Anterior cingulate cortex (tissue), 58 donors: Measurements from ENCODE around the gene GAA.
A peak's percentile ranks its signal among the peaks of the same experiment; 100 is the strongest.
"Not testable (repeated sequence)": the region's sequence is repeated elsewhere in the genome, so short reads cannot be mapped to it uniquely, and the experiment has no call there.

ENCODE experiments used
- DNase-seq, 58 donors: peaks; one replicate each; lab custom pipeline; 2025; lab: John Stamatoyannopoulos, UW

The GAA gene

DNA sequence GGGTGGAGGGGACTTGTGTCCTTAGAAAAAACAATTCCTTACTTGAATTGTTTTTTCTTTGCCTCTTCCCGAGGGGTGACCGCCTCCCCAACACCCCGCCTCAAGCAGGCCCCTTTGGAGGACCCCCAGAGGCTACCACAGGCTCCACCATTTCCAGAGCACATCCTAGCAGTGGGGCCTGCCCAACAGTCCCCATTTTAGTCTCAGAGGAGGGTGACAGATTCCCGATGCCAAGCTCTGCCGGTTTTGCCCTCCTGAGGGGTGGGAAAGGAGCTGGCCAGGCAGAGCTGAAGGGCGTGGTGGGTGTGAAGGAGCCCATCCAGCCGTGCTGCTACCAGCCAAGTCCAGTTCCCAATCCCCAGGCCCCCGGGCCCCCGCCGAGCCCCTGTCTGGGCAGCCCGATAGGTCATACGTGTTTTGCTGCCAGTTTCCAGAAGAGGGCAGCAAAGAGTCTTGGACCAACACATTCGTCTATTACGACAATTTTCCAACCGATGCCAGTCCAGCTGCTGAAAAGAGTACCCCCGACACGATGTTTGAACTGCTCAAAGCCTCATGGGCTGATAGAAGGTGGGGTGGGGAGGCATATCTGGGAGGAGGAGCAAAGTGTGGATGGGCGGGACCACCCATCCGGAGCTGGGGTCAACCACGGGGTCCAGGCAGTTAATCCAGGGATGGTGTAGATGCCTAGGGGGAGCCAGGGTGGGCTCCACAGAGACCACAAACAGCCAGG, 18.8 kb upstream of the GAA start:
- DNase-seq = peak in 34 of 58 donors; percentile 7 to 67 (median 28)

DNA sequence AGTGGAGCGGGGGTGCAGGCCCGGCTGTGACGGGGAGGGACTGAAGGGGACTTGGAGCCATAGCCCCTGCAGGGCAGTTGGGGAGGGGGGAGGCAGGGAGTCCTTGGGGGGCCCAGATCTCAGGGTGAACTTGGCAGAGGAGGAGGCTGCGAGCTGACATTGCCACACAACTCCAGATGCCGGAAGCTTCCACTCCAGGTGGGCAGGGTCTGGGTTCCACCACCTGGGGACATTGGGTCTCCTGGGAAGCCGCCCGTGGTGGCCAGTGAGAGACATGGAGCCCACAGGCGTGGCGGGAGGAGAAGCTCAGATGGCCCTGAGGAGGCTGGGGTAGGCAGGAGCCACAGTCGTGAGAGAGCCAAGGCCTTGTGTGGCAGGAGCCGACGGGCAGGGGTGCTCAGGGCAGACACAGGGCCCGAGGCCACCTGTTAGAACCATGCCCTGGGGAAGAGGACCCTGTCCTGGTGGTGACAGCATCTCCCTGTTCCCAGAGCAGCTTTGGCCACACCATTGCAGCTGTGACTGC, 18.2 kb upstream of the GAA start:
- DNase-seq = no peak

DNA sequence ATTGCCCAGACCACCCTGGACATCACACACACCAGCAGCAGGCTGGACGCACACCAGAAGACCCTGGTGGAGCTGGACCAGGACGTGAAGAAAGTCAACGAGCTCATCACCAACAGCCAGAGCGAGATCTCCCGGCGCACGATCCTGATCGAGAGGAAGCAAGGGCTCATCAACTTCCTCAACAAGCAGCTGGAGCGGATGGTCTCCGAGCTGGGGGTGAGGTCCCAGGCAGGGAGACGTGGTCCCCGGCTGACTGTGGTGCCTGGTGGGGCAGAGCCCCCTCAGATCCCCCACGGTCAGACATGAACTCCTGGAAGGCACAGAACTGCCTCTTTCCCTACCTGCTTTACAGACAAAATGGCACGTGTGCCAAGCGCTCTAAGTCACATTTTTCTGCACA, 16.6 kb upstream of the GAA start:
- no peak for DNase-seq

DNA sequence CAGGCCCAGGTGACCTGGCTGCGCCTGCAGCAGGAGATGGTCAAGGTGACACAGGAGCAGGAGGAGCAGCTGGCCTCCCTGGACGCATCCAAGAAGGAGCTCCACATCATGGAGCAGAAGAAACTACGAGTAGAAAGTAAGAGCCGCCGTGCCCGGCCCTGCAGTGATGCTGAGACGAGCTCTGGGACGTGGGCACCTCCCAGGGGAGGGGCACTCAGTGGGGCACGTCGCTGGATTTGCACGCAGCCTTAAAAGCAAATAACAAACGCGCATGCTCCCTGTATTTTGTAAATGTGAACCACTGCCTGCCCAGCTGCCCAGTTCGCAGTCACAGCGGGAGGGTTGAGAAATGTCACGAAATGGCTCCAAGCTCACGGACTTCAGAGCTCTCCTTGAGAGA, 15.3 kb upstream of the GAA start:
- DNase-seq = no peak

DNA sequence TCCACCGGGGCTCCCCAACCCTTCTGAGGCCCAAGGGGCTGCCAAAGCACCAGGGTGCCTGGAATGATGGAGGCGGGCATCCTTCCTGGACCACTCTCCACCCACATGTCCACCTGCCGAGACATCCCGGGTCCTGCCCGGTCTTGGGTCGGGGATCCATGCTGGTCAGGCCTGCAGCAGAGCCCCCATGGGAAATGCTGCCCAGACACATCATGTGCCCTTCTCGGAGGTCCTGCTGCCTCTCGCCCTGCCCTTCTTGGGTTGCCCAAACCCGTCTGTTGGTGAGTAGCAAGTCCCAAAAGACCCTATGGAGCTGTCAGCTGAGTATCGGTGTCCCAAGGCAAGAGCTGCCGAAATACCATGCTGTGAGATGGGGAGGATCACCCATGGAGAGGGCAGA, 14.8 kb upstream of the GAA start:
- DNase-seq = no peak

DNA sequence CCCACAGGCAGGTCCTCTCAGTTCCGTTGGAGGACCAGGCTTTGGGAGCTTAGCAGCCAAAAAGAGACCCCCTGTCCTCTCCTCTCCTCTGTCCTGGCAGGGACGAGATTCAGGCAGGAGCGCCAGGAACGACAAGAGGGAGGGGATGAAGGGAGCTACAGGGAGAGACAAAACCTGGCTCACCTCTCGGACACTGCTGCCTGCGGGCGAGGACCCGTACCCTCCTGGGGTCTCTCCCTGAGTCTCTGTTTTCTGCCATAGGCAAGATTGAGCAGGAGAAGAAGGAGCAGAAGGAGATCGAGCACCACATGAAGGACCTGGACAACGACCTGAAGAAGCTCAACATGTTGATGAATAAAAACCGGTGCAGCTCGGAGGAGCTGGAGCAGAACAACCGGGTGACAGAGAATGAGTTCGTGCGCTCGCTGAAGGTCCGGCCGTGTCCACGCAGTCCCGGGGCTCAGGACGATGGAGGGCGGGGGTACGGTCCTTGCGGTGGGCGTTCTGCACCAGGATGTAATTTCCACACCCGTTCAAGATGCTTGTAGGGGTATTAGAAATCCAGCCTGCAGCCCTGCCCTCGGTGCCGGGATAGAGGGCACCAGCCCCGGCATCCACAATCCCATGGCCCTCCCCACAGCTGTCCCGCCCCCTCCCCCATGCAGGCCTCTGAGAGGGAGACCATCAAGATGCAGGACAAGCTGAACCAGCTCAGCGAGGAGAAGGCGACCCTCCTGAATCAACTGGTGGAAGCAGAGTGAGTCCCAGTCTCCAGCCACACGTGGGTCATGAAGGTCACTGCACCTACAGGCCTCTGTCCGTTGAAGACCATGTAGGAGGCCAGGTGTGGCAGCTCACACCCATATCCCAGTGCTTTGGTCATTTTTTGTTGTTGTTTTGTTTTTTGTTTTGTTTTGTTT, 13.8 kb upstream of the GAA start:
- no peak for DNase-seq

DNA sequence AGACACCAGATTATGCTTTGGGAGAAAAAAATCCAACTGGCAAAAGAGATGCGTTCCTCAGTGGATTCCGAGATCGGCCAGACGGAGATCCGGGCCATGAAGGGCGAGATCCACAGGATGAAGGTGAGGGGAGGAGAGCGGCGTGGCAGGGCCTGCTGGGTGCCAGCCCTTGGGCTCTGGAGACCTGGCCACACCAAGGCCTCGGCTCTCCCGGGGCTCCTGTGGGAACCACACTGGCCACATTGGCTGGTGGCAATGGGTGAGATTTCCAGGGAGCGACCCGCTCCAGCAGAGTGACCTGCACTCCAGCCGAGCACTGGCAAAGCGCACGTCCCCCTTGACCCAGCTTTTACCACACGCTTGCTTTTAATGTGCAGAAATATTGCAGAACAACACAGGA, 11.6 kb upstream of the GAA start:
- DNase-seq = no peak

DNA sequence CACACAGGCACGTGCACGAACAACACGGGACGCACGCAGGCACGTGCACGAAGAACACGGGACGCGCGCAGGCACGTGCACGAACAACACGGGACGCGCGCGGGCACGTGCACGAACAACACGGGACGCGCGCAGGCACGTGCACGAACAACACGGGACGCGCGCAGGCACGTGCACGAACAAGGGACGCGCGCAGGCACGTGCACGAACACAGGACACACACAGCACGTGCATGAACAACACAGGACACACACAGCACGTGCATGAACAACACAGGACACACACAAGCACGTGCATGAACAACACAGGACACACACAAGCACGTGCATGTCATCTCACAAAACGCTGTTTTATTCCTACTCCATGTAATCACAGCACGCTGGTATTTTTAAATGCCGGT, 11.2 kb upstream of the GAA start:
- not testable (repeated sequence) for DNase-seq

DNA sequence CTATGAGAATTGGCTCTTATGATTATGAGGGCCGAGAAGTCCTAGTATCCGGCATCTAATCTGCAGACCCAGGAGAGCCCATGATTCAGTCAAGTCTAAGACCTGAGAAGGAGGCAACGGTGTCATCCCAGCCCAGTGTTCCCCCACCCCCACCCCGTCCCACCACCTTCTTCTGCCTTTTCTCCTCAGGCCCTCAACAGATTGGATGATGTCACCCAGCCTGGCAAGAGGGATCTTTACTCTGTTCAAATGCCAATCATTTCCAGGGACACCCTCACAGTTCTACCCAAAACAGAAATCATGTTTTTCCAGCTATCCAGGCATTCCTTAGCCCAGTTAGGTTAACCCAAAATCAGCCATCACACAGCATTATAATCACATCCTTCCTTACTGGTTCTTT, 10.0 kb upstream of the GAA start:
- no peak for DNase-seq

DNA sequence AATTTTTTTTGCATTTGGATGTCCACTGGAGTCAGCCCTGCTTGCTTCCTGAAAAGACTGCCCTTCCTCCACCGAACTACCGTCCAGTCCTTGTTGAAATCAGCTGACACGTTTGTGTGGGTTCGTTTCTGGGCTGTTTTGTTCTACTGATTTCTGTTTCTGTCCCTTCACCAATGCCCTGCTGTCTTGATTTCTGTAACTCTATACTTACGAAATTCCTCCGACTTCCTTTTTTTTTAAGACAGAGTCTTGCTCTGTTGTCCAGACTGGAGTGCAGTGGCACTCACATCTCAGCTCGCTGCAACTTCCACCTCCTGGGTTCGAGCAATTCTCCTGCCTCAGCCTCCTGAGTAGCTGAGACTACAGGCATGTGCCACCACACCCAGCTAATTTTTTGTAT, 8.4 kb upstream of the GAA start:
- peak in 7 of 58 donors; percentile 8 to 42 (median 26) for DNase-seq

DNA sequence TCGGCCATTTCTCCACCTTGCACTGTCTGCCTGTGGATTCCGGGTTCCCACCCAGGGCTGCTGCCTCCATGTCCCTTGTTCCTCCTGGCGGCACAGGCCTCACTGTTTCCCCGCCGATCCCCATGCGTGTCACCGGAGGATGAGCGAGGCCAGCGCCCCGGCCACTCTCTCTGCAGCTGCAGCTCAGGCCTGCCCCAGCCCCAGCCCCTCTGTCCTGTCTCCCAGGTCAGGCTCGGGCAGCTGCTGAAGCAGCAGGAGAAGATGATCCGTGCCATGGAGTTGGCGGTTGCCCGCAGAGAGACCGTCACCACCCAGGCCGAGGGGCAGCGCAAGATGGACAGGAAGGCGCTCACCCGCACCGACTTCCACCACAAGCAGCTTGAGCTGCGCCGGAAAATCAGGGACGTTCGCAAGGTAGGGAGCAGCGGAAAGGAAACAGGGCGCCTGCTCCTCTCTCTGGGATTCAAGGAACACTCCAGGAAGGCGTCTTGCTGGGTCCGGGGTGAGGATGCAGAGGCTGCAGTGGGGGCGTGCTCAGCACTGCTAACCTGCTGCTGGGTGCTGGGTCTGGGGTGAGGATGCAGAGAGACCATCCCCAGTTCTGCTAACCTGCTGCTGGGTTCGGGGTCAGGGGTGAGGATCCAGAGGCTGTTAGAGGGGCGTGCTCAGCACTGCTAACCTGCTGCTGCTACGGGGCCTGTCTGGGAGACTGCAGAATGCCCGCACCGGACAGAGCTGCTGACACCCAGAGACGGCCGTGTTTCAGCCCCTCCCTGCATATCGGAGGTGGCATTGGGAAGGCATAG, 6.1 kb upstream of the GAA start:
- no peak for DNase-seq

DNA sequence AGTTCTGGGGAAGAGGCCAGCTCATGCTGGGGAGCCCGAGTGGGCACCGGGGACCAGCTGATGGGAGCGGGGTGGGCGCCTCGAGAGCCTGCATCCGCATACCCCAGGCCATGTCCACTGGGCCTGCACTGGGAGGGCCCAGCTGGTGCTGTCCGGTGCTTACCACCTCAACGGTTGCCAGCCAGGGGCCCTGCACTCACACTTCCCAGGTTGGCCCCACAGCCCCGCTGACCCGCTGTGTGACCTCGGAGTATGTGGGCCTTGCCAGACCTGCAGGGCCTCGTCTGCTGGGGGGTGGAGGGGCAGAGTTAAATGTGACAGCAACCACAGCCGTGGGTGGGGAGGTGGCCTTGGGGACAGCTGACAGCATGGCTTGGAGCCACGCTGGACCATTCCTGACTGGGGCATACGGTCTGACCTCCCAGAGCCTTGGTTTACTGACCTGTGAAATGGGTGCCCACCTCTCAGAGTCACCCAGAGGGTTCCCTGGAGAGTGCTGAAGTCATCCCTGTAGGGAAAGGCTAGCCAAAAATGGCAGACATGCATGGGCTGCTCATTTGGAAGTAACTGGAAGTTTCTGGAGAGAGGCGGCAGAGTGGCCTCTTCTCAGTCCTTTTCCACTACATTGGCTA, 5.4 kb upstream of the GAA start:
- no peak for DNase-seq

DNA sequence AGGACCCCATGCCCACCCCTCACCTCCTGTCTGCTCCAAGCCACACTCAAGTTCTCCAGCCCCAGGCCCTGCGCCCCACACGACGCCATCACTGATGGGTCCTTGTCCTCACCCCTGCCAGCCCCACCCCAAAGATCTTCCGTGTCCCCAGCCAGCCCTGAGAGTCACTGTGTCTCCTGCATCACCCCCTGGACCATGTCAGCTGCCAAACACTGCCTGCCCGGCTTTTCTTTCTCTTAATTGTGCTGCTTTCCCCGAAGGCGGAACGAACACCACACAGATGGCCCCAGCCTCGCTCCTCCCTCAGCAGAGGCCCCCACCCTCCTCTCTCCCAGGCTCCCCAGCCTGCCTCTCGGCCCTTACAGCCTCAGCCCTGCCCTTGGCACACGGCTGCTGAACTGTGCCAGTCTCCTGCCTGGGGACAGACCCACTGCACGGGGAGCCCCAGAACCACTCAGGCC, 4.8 kb upstream of the GAA start:
- DNase-seq = no peak

DNA sequence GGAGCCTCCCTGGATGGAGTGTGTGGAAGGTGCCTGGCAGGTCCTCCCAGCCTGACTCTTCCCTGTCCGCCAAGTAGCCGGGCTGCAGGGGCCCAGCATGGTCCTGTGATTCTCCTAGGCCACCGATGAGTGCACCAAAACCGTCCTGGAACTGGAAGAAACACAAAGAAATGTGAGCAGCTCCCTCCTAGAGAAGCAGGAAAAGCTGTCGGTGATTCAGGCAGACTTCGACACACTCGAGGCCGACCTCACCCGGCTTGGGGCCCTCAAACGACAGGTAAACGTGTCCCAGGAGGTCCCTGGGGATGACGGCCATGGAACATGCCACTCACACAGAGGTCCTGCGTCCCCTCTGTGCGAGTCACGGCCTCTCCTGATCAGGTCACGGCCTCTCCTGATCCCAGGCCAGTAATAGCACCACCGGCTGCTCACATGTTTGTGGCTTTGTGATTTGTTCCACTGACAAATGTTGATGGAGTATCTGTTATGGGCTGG, 4.2 kb upstream of the GAA start:
- DNase-seq = no peak

DNA sequence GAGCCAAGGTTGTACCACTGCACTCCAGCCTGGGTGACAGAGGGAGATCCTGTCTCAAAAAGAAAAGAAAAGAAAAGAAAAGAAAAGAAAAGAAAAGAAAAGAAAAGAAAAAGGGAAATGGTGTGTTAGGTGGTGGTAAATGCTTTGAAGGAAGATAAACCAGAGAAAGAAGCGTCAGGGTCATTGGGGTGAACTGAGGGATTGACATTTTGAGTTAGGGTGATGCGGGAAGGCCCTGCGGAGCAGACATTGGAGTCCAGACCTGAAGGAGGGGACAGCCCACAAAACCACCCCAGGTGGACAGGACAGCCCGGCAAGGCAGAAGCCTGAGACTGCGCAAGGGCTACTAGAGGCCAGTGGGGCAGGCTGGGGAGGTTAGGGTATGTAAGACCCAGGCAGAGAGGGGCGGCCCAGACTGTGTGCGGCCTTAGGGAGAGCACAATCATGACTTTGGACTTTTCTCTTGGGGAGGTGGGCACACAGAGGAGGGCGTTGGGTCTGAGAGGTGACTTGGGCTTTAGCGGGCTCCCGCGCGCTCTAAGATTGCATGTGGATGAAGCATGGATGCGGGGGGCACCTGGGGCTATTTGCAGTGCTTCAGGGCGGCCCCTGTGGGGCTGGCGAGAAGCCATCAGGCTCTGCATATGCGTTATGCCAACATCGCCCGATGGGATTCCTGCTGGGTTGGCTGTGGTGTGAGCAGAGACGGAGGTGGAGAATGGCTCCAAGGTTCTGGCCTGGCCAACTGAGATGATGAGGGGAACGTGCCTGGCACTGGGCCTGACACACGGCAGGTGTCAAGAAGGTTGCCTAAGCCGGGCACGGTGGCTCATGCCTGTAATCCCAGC, 3.3 kb upstream of the GAA start:
- DNase-seq = no peak

DNA sequence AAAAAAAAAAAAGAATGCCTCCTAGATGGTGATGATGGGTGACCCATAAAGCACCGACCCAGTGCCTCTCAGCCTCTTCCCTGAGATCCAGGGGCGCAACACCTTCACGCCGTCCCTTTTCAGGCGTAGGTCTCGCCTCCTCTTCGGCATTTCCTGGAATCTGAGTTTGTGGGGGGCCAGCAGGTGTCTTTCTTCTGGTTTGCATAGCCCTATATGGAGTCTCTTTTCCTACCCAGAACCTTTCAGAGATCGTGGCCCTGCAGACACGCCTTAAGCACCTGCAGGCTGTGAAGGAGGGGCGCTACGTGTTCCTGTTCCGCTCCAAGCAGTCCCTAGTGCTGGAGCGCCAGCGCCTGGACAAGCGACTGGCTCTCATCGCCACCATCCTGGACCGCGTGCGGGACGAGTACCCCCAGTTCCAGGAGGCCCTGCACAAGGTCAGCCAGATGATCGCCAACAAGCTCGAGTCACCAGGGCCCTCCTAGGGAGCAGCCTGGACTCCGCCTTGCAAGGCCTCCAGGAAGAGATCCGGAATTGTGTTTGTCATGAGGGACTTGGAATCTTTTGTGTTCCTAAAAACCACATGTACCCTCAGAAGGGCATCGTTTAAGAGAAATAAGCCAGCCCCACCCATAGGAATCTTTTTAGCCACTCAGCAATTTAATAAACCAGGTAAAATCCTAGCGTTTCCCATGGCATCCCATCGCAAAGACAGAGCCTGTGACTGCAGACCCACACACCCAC, 1.9 kb upstream of the GAA start:
- no peak for DNase-seq

DNA sequence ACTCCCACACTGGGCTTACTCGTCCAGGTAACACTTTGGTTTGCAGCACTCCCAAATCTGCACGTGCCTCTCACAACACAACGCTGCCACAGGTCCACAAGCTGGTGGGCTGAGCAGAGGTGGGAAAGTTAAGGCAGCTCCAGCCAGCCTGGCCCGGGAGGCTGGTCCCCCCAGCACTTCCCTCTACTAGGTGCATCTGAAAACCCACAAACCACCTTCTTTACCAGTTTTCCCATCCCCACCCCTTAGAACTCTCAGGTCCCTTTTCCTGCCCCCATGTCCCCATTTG, 1.4 kb upstream of the GAA start:
- DNase-seq = no peak

DNA sequence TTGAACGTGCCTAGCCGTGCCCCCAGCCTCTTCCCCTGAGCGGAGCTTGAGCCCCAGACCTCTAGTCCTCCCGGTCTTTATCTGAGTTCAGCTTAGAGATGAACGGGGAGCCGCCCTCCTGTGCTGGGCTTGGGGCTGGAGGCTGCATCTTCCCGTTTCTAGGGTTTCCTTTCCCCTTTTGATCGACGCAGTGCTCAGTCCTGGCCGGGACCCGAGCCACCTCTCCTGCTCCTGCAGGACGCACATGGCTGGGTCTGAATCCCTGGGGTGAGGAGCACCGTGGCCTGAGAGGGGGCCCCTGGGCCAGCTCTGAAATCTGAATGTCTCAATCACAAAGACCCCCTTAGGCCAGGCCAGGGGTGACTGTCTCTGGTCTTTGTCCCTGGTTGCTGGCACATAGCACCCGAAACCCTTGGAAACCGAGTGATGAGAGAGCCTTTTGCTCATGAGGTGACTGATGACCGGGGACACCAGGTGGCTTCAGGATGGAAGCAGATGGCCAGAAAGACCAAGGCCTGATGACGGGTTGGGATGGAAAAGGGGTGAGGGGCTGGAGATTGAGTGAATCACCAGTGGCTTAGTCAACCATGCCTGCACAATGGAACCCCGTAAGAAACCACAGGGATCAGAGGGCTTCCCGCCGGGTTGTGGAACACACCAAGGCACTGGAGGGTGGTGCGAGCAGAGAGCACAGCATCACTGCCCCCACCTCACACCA, 724 bp downstream of the GAA start:
- DNase-seq = peak in 10 of 58 donors; percentile 12 to 45 (median 30)
